H1 (cell line): ENCODE measurements around the gene ST6GALNAC3. TPM values are rescaled to one million over a fixed set of nuclear protein-coding genes. Genes with fewer than 3 reads are reported as not detected.

ENCODE experiments used
- CTCF ChIA-PET: fragments of 300-600 bp; sonication (Branson Sonifier 250); formaldehyde crosslinking; loops from one replicate; lab custom pipeline; 2021; ENCODE audit not compliant: partially characterized antibody; lab: Charles Lee
- POLR2A ChIA-PET: fragments of 300-600 bp; sonication (Branson Sonifier 250); formaldehyde crosslinking; loops from one replicate; lab custom pipeline; 2021; ENCODE audit warnings: inconsistent platforms; ENCODE audit not compliant: partially characterized antibody; lab: Charles Lee
- DNase-seq, 2 experiments: peaks; one replicate each; pipeline versions ENCODE4 v3.0.0 to v3.0.0-alpha.2; 2010 to 2022; ENCODE audit warnings: low spot score in 2 of 2, low read depth in 1 of 2, mixed read lengths in 1 of 2
- FAIRE-seq: peaks from 2 replicates; lab custom pipeline; 2011; peaks lifted over from hg19 to GRCh38; lab: Jason Lieb, UNC
- H2AFZ ChIP-seq: 2 replicates; pipeline ENCODE4 v1.8.1; 2012; ENCODE audit warnings: low read length, inconsistent platforms
- H2AK5ac ChIP-seq: 2 replicates; pipeline ENCODE4 v1.6.1; 2013; ENCODE audit warnings: low read depth, low read length
- H2BK120ac ChIP-seq: replicated peaks from 2 replicates; pipeline ENCODE3; 2013; ENCODE audit warnings: low read depth, low read length, inconsistent platforms
- H2BK12ac ChIP-seq: 2 replicates; pipeline ENCODE4 v1.6.1; 2013; ENCODE audit warnings: low read depth, low read length
- H2BK15ac ChIP-seq: 2 replicates; pipeline ENCODE4 v1.6.1; 2013; ENCODE audit warnings: low read length
- H2BK20ac ChIP-seq: 2 replicates; pipeline ENCODE4 v1.6.1; 2013; ENCODE audit warnings: low read length
- H2BK5ac ChIP-seq: 2 replicates; pipeline ENCODE4 v1.6.1; 2013; ENCODE audit warnings: low read depth, low read length
- H3K14ac ChIP-seq: 2 replicates; pipeline ENCODE4 v1.6.1; 2013; ENCODE audit warnings: inconsistent platforms; ENCODE audit not compliant: insufficient read length
- H3K18ac ChIP-seq: 2 replicates; pipeline ENCODE4 v1.6.1; 2013; ENCODE audit warnings: low read length; ENCODE audit errors: extremely low read depth
- H3K23ac ChIP-seq: 2 replicates; pipeline ENCODE4 v1.6.1; 2013; ENCODE audit warnings: inconsistent platforms; ENCODE audit not compliant: insufficient read length
- H3K23me2 ChIP-seq: 2 replicates; pipeline ENCODE4 v1.6.1; 2013; ENCODE audit warnings: low read depth, low read length
- H3K27ac ChIP-seq: 2 replicates; pipeline ENCODE4 v1.6.1; 2011; ENCODE audit warnings: low read depth, low read length, inconsistent platforms
- H3K27me3 ChIP-seq, 4 experiments: replicated peaks in 1 of 4; 1 replicate in 1 of 4; 2 replicates in 3 of 4; pipeline versions ENCODE4 v1.6.1 to v1.8.1; 2011 to 2013; ENCODE audit warnings: low read length in 3 of 4, mild to moderate bottlenecking in 3 of 4, inconsistent platforms in 2 of 4, mixed read lengths in 2 of 4, moderate library complexity in 1 of 4; ENCODE audit not compliant: control insufficient read depth in 3 of 4, insufficient read depth in 3 of 4; ENCODE audit errors: extremely low read depth in 1 of 4
- H3K36me3 ChIP-seq, 4 experiments: 2 replicates each; pipeline versions ENCODE4 v1.6.1 to v1.8.1; 2011 to 2013; ENCODE audit warnings: mild to moderate bottlenecking in 4 of 4, low read length in 3 of 4, moderate library complexity in 2 of 4, control low read depth in 1 of 4, inconsistent platforms in 1 of 4; ENCODE audit not compliant: insufficient read depth in 4 of 4, control insufficient read depth in 2 of 4
- H3K4ac ChIP-seq: replicated peaks from 2 replicates; pipeline ENCODE3; 2013; ENCODE audit warnings: low read length, low read depth, mixed read lengths, inconsistent platforms; ENCODE audit not compliant: insufficient read length
- H3K4me1 ChIP-seq, 4 experiments: replicated peaks in 1 of 4; 1 replicate in 1 of 4; 2 replicates in 3 of 4; pipeline versions ENCODE4 v1.6.1 to v1.8.1; 2011 to 2013; ENCODE audit warnings: low read length in 3 of 4, inconsistent platforms in 2 of 4, mixed read lengths in 1 of 4; ENCODE audit not compliant: insufficient read depth in 4 of 4, control insufficient read depth in 3 of 4
- H3K4me2 ChIP-seq, 2 experiments: 2 replicates each; pipeline versions ENCODE4 v1.6.1 to v1.8.1; 2011 to 2013; ENCODE audit warnings: low read depth in 2 of 2, low read length in 2 of 2, control low read depth in 1 of 2, inconsistent platforms in 1 of 2, mild to moderate bottlenecking in 1 of 2; ENCODE audit not compliant: insufficient read depth in 1 of 2
- H3K4me3 ChIP-seq, 4 experiments: fragments of 200-600, 300-600 bp in 1 of 4; sonication (generic), shearing (Covaris generic), sonication (Bioruptor Twin) in 1 of 4; 2 replicates each; pipeline versions ENCODE4 v1.5.1 to v1.8.1; 2011 to 2016; ENCODE audit warnings: low read length in 4 of 4, low read depth in 3 of 4, control low read depth in 2 of 4, inconsistent platforms in 2 of 4, mild to moderate bottlenecking in 2 of 4, mixed read lengths in 1 of 4, moderate library complexity in 1 of 4; ENCODE audit not compliant: insufficient read depth in 2 of 4; ENCODE audit errors: extremely low read depth in 1 of 4
- H3K56ac ChIP-seq: replicated peaks from 2 replicates; pipeline ENCODE3; 2013; ENCODE audit warnings: low read depth, mild to moderate bottlenecking, mixed read lengths, low read length, inconsistent platforms; ENCODE audit not compliant: insufficient read length
- H3K79me1 ChIP-seq: 2 replicates; pipeline ENCODE4 v1.6.1; 2013; ENCODE audit warnings: low read depth, low read length, control low read depth
- H3K79me2 ChIP-seq, 2 experiments: 2 replicates each; pipeline versions ENCODE4 v1.6.1 to v1.8.1; 2012 to 2013; ENCODE audit warnings: low read length in 2 of 2, mild to moderate bottlenecking in 2 of 2, inconsistent platforms in 1 of 2; ENCODE audit not compliant: insufficient read depth in 2 of 2, control insufficient read depth in 1 of 2
- H3K9ac ChIP-seq, 4 experiments: replicated peaks in 1 of 4; 1 replicate in 1 of 4; 2 replicates in 3 of 4; pipeline versions ENCODE4 v1.6.1 to v1.8.1; 2011 to 2013; ENCODE audit warnings: low read depth in 3 of 4, low read length in 3 of 4, control low read depth in 2 of 4, mild to moderate bottlenecking in 2 of 4, moderate library complexity in 2 of 4, inconsistent platforms in 1 of 4; ENCODE audit errors: extremely low read depth in 1 of 4
- H3K9me3 ChIP-seq, 2 experiments: 2 replicates each; pipeline versions ENCODE4 v1.6.1 to v1.8.1; 2012 to 2013; ENCODE audit warnings: mild to moderate bottlenecking in 2 of 2, moderate library complexity in 2 of 2, control low read depth in 1 of 2, inconsistent platforms in 1 of 2, low read depth in 1 of 2, low read length in 1 of 2, mixed read lengths in 1 of 2; ENCODE audit not compliant: insufficient read depth in 2 of 2
- H4K20me1 ChIP-seq, 2 experiments: replicated peaks in 1 of 2; 2 replicates each; pipeline versions ENCODE3 to v1.8.1; 2011 to 2013; ENCODE audit warnings: inconsistent platforms in 2 of 2, low read length in 2 of 2, mild to moderate bottlenecking in 1 of 2; ENCODE audit not compliant: insufficient read depth in 2 of 2, control insufficient read depth in 1 of 2
- H4K5ac ChIP-seq: 2 replicates; pipeline ENCODE4 v1.6.1; 2013; ENCODE audit warnings: low read length, low read depth, mixed read lengths, inconsistent platforms; ENCODE audit not compliant: insufficient read length
- H4K8ac ChIP-seq: 2 replicates; pipeline ENCODE4 v1.8.0; 2013; ENCODE audit warnings: mild to moderate bottlenecking, moderate library complexity, low read length, inconsistent platforms; ENCODE audit not compliant: insufficient read depth; ENCODE audit errors: extremely low read depth
- H4K91ac ChIP-seq: replicated peaks from 2 replicates; pipeline ENCODE3; 2013; ENCODE audit warnings: low read length, mixed read lengths, inconsistent platforms; ENCODE audit not compliant: insufficient read length
- KDM1A ChIP-seq: fragments of 200-600, 300-600 bp; sonication (generic); IDR thresholded peaks from 2 replicates; pipeline ENCODE4 v1.7.1; 2016; ENCODE audit warnings: mild to moderate bottlenecking, low read length, borderline replicate concordance
- KDM4A ChIP-seq: IDR thresholded peaks from one replicate; pipeline ENCODE4 v1.7.1; 2012; ENCODE audit warnings: low read depth, mild to moderate bottlenecking, moderate library complexity, low read length, inconsistent platforms; ENCODE audit not compliant: severe bottlenecking
- WGBS, 2 experiments: shearing (Covaris generic) in 1 of 2; methylation state at CpG; one replicate each; pipeline versions ENCODE4 v1.1.6 to v1.1.7; 2013 to 2015; ENCODE audit warnings: low lambda C conversion rate in 2 of 2, mixed read lengths in 2 of 2, inconsistent platforms in 1 of 2, low coverage in 1 of 2, missing lambda C conversion rate in 1 of 2; ENCODE audit not compliant: insufficient replicate concordance in 2 of 2, insufficient coverage in 1 of 2, insufficient read length in 1 of 2; ENCODE audit errors: extremely low coverage in 1 of 2, missing lambda C conversion rate in 1 of 2; 5-methylcytosine and 5-hydroxymethylcytosine counted together
- polyA plus RNA-seq, 7 experiments: library from polyadenylated mRNA; depleted of rRNA in 3 of 7; stranded (reverse) in 5 of 7; unstranded in 2 of 7; fragments of >200 nt in 5 of 7; fragments of 200-250 nt in 2 of 7; gene quantifications; 1 replicate in 5 of 7; 2 replicates in 1 of 7; 4 replicates in 1 of 7; pipeline versions ENCODE4 v1.2.1 to v1.2.3, GENCODE V29; 2011 to 2013; ENCODE audit warnings: missing spikeins in 2 of 7, mixed read lengths in 2 of 7
- total RNA-seq: library from RNA; stranded (reverse); fragmentation: NEBNext Ultra II Directional; extraction: Animal tissue kit (Norgen Biotek cat#: 25700); gene quantifications from 2 replicates; pipeline ENCODE4 v1.2.1, GENCODE V29; 2021

The ST6GALNAC3 gene
- total and polyA plus RNA-seq, 2 of the 8 experiments (the other 6 are each of a cell fraction or from before 2014, with no cell fraction given), result 4.9 to 19.0 TPM

- Histone ChIP-seq H3K4me3 (no peak overlapping the region), H2AFZ (no peak overlapping the region), H2BK20ac (no peak overlapping the region), H3K23ac (no peak overlapping the region), H4K8ac (no peak overlapping the region), H4K5ac (no peak overlapping the region), H2BK12ac (no peak overlapping the region), H2BK120ac (no peak overlapping the region), H3K23me2 (no peaks in the 10 kb centered on the region), H2AK5ac (no peak overlapping the region), H3K79me2 (peaks cover 0 to 88% of the 10 kb centered on the region in 2 experiments; a peak in 2 of 4 replicates)
- WGBS, 2 experiments, result 88% methylated on average over 4 of the region's 4 CpGs; no CpG with 5 or more reads in 1 of the 2 experiments
- ChIA-PET POLR2A (interaction anchor here (1.1 kb wide), 1 partner anchor 36 kb away, joined by 3 read pairs; no protein-coding TSS in a partner anchor), CTCF (interaction anchor here (0.6 to 1.0 kb wide), 2 partner anchors 59 to 1748 kb away, joined by 3 read pairs; no protein-coding TSS in a partner anchor)
- TF ChIP-seq KDM1A (no peak), KDM4A (no peak)
- TF ChIP-seq, all 59 proteins: peak for 0
- H3K4me2 ChIP-seq, result no peak overlapping the region
- no peak overlapping the region for H3K56ac ChIP-seq
- H3K27me3 ChIP-seq, result no peaks in the 10 kb centered on the region
- H2BK15ac ChIP-seq, result no peak overlapping the region
- H3K27ac ChIP-seq, result no peak overlapping the region
- H3K4ac ChIP-seq, result no peak overlapping the region
- DNase-seq (no peak), FAIRE-seq (no peak)
- H4K20me1 ChIP-seq, result peaks cover 4 to 6% of the 10 kb centered on the region in 2 experiments
- H3K9me3 ChIP-seq, result no peaks in the 10 kb centered on the region
- peaks cover 0 to 17% (median 1%) of the 10 kb centered on the region in 4 experiments; a peak in 3 of 7 replicates for H3K4me1 ChIP-seq
- H3K18ac ChIP-seq, result no peak overlapping the region
- H3K9ac ChIP-seq, result no peak overlapping the region
- no peak overlapping the region for H4K91ac ChIP-seq
- H3K14ac ChIP-seq, result no peak overlapping the region
- no peaks in the 10 kb centered on the region for H3K36me3 ChIP-seq
- peaks cover 4% of the 10 kb centered on the region for H3K79me1 ChIP-seq
- H2BK5ac ChIP-seq, result no peak overlapping the region
Observed at GRCh38 chr1:76080552-76081079, 6.1 kb downstream of the ST6GALNAC3 start.
